Prostate gland (tissue), 2 donors: ENCODE data around the gene TMEM185B. TPM values are rescaled to one million over a fixed set of nuclear protein-coding genes. Genes with fewer than 3 reads are reported as not detected.

Experiments
- DNase-seq: peaks from one replicate; pipeline ENCODE4 v3.0.0-alpha.2; 2019; ENCODE audit warnings: low spot score
- H3K27ac ChIP-seq, 2 donors: fragments of 200-600 bp; sonication (generic); 2 replicates each; pipeline ENCODE4 v1.5.1; 2017 to 2019
- H3K27me3 ChIP-seq: fragments of 200-600 bp; sonication (generic); replicated peaks from 2 replicates; pipeline ENCODE4 v1.5.1; 2019; ENCODE audit not compliant: insufficient read depth
- H3K36me3 ChIP-seq, 2 donors: fragments of 200-600 bp; sonication (generic); 1 replicate in 1 of 2; 2 replicates in 1 of 2; pipeline versions ENCODE4 v1.5.1 to v1.8.1; 2017 to 2019
- H3K4me1 ChIP-seq: fragments of 200-600 bp; sonication (generic); replicated peaks from 2 replicates; pipeline ENCODE4 v1.5.1; 2019
- H3K4me3 ChIP-seq, 2 donors: fragments of 200-600 bp; sonication (generic); 2 replicates each; pipeline ENCODE4 v1.5.1; 2017 to 2019
- H3K9me3 ChIP-seq: fragments of 200-600 bp; sonication (generic); 2 replicates; pipeline ENCODE4 v1.5.1; 2017
- POLR2A ChIP-seq: fragments of 450-650 bp; IDR thresholded peaks from one replicate; pipeline ENCODE4 v1.6.1; 2016; ENCODE audit warnings: antibody characterized with exemption, mild to moderate bottlenecking
- POLR2AphosphoS5 ChIP-seq: sonication (generic); formaldehyde crosslinking; IDR thresholded peaks from one replicate; pipeline ENCODE4 v1.6.1; 2017; ENCODE audit warnings: antibody characterized with exemption
- WGBS: methylation state at CpG from one replicate; pipeline ENCODE4 v1.1.5; 2018; 5-methylcytosine and 5-hydroxymethylcytosine counted together
- intact Hi-C: fragments of 100-400 bp; cut with DNase I; formaldehyde crosslinking; loops from one replicate; pipeline ENCODE4 v1.14.2; 2022
- total RNA-seq, 2 donors: library from RNA; depleted of rRNA; stranded (reverse); fragments of >200 nt; gene quantifications; one replicate each; pipeline ENCODE4 v1.1.0, GENCODE V29; 2016
- TF ChIP-seq, protein P1 (sequence below), 4 experiments: fragments of 200-600 bp in 2 of 4; fragments of 450-650 bp in 2 of 4; sonication (generic) in 2 of 4; IDR thresholded peaks; 1 replicate in 3 of 4; 2 replicates in 1 of 4; pipeline ENCODE4 v1.5.1; 2016 to 2019; ENCODE audit warnings: antibody characterized with exemption in 4 of 4, mild to moderate bottlenecking in 2 of 4, moderate library complexity in 2 of 4

Gene TMEM185B
- total RNA-seq, 2 donors from 2014 or later, result 53.7 to 72.3 TPM

DNA sequence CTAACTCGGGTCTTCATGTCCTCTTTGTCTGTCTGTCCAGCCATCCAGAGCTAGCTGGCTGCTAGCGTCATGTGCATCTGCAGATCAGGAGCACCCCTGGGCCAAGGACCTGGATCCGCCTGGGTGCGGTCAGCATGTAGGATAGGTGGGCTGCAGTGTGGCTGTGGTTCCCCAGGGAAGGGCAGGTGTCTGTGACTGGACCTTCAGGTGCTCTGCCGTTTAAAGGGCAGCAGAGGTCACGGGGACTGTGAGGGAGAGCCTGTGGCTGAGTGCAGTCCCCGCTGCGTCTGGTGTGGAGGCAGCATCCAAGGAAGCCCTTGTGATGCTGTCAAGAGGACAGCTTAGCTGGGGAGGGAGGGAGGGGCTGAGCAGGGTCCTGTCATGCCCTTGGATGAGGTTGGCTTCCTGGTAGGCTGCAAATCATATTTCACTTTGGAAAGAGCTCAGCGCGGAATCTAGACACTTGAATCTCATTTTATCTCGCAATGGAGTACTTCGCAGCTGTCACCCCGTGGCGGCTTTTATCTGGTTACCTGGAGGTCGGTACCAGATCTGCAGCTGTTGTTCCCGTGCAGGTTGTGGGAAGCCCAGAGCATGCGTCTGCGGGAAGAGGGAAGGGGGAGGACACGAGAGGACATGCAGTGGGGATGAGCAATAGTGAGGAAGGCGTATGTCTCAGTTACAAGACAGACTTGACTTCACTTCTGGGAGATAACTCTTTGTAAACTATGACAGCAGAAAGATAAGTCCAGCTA is 23.5 kb upstream of the TMEM185B start:
- H3K27ac ChIP-seq, result no peak overlapping the region
- H3K9me3 ChIP-seq, result no peaks in the 10 kb centered on the region
- TF ChIP-seq POLR2AphosphoS5 (no peak), POLR2A (no peak)
- TF ChIP-seq, protein P1, sequence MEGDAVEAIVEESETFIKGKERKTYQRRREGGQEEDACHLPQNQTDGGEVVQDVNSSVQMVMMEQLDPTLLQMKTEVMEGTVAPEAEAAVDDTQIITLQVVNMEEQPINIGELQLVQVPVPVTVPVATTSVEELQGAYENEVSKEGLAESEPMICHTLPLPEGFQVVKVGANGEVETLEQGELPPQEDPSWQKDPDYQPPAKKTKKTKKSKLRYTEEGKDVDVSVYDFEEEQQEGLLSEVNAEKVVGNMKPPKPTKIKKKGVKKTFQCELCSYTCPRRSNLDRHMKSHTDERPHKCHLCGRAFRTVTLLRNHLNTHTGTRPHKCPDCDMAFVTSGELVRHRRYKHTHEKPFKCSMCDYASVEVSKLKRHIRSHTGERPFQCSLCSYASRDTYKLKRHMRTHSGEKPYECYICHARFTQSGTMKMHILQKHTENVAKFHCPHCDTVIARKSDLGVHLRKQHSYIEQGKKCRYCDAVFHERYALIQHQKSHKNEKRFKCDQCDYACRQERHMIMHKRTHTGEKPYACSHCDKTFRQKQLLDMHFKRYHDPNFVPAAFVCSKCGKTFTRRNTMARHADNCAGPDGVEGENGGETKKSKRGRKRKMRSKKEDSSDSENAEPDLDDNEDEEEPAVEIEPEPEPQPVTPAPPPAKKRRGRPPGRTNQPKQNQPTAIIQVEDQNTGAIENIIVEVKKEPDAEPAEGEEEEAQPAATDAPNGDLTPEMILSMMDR (IDR thresholded peaks at IDR 0.05), result no peak
- H3K4me1 ChIP-seq, result peaks cover 8% of the 10 kb centered on the region
- DNase-seq, result no peak
- H3K4me3 ChIP-seq, result no peak overlapping the region
- no peaks in the 10 kb centered on the region for H3K36me3 ChIP-seq
- WGBS, result 78% methylated on average over 20 of the region's 20 CpGs
- H3K27me3 ChIP-seq, result no peaks in the 10 kb centered on the region
- intact Hi-C loops, result no loop called here

DNA sequence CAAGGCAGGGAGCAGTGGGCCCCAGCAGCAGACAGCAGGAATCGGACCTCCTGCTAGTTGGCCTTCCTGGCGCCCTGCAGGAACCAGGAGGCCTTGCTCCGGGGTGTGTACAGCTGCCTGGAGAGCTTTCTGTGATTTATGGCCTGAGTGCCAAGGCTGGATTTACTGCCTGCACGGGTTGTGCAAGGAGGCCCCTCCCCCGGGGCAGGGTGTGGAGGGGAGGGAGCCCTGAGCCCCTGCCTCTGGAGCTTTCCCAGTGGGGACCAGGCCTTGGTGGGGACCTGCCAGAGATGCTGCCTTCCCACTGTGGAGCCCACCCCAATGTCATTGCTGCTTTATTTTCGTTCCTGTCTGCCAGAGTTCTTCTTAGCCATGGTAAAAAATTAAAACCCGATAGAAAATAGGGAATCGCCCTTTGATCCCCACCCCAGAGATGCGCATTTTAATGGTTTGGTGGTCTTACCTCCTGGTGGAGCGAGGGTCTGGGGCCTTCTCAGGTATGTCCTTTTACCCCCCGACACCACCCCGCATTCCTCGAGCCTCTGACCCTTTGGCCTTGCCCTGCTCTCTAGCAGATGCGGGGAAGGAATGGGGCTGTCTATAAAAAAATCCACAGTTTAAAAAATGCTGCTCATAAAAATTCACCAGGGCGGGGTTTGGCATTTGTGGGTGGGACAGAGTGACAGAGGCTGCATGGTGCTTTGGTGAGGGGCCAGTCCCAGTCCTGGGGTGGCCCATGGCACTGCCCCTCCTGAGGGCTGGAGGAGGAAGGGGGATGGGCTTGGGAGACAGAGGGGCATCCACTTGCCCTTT is 22.5 kb upstream of the TMEM185B start:
- H3K27me3 ChIP-seq, result no peaks in the 10 kb centered on the region
- TF ChIP-seq, protein P1 (IDR thresholded peaks at IDR 0.05), result peak in 2 of 4 experiments; percentile 9 to 29
- TF ChIP-seq POLR2A (no peak), POLR2AphosphoS5 (peak; percentile 90)
- H3K27ac ChIP-seq, result peak overlapping the region; percentile 62 to 70
- peak; percentile 88 for DNase-seq
- no peak overlapping the region for H3K4me3 ChIP-seq
- H3K9me3 ChIP-seq, result no peaks in the 10 kb centered on the region
- intact Hi-C loops, result no loop called here
- 30% methylated on average over 15 of the region's 15 CpGs for WGBS
- no peaks in the 10 kb centered on the region for H3K36me3 ChIP-seq
- H3K4me1 ChIP-seq, result peaks cover 8% of the 10 kb centered on the region

DNA sequence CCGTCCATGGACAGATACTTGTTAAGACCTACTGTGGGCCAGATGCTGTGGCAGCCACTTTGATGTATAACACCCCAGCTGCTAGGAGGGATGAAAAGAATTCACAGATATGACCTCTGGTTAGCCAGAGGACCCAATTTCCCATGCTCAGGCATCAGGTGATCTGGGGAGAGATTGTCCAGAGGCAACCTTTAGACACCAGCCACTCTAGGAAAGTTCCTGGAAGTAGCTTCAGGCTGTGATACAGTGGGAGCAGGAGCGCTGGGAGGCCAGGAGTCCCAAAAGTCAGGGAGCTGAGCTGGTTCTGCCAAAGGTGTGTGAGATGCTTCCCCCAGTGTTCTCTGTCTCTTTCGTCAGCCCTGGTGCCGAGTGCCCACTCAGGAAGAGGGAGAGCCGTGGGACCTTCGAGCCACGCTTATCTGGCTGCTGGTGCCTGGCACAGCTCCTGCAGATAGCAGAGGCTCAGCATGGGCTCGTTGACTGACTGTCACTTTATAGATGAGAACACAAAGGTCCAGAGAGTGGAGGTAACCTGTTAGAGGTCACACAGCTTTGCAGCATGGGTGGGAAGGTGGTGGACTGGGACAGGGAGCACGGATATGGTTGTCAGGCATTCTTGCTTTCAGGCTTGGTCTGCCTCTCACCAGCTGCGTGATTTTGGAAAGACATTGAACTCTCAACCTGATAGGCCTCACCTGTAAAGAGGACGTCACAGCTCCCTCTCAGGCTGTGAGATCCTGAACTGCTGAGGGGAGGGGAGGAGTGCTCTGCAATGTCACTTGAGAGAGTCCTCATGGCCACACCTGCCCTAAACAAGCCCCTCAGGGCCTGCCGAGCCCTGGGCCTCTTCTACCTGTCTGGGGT is 21.7 kb upstream of the TMEM185B start:
- H3K4me3 ChIP-seq, result no peak overlapping the region
- DNase-seq, result no peak
- H3K4me1 ChIP-seq, result peaks cover 8% of the 10 kb centered on the region
- no peak for TF ChIP-seq POLR2A
- TF ChIP-seq, protein P1 (IDR thresholded peaks at IDR 0.05), result no peak
- H3K27me3 ChIP-seq, result no peaks in the 10 kb centered on the region
- peak overlapping the region; percentile 62 to 70 for H3K27ac ChIP-seq
- 70% methylated on average over 11 of the region's 12 CpGs for WGBS
- H3K9me3 ChIP-seq, result no peaks in the 10 kb centered on the region
- intact Hi-C loops, result no loop called here
- no peaks in the 10 kb centered on the region for H3K36me3 ChIP-seq

DNA sequence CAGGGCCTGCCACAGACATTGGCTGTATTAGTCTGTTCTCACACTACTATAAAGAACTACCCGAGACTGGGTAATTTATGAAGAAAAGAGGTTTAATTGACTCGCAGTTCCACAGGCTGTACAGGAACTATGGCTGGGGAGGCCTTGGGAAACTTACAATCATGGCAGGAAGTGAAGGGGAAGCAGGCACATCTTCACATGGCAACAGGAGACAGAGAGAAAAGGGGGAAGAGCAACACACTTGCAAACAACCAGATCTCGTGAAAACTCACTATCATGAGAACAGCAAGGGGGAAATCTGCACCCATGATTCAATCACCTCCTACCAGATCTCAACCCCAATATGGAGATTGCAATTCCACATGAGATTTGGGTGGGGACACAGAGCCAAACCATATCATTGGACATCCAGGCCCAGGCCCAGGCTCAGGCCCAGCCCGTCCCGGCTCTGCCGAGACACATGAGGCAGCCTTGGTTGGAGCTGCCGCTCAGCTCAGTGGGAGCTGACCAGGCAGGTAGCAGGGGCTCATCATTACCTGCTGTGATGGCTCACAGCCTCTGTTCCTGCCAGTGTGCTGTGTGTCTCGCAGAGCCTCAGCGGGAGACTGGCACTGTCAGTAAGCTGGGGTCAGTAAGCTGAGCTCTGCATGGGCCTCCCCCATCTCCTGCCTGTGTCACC is 20.8 kb upstream of the TMEM185B start:
- no peak overlapping the region for H3K4me3 ChIP-seq
- 95% methylated on average over 9 of the region's 9 CpGs for WGBS
- H3K36me3 ChIP-seq, result no peaks in the 10 kb centered on the region
- DNase-seq, result no peak
- TF ChIP-seq POLR2A (no peak), POLR2AphosphoS5 (no peak)
- TF ChIP-seq, protein P1 (IDR thresholded peaks at IDR 0.05), result no peak
- H3K4me1 ChIP-seq, result peaks cover 8% of the 10 kb centered on the region
- no peaks in the 10 kb centered on the region for H3K9me3 ChIP-seq
- no peak overlapping the region for H3K27ac ChIP-seq
- H3K27me3 ChIP-seq, result no peaks in the 10 kb centered on the region
- intact Hi-C loops, result no loop called here
